SHP77 treated with DMSO at 0.1 percent for 48 hours (cell line): ENCODE results near the gene EXOC6B.
"Not testable (repeated sequence)": the region's sequence is repeated elsewhere in the genome, so short reads cannot be mapped to it uniquely, and the experiment has no call there.

ENCODE experiments used
- DNase-seq: peaks from one replicate; lab custom pipeline; 2025; lab: John Stamatoyannopoulos, UW

EXOC6B gene

GRCh38 chr2:72548081-72548764, 277.6 kb downstream of the EXOC6B start:
- DNase-seq: no peak

DNA sequence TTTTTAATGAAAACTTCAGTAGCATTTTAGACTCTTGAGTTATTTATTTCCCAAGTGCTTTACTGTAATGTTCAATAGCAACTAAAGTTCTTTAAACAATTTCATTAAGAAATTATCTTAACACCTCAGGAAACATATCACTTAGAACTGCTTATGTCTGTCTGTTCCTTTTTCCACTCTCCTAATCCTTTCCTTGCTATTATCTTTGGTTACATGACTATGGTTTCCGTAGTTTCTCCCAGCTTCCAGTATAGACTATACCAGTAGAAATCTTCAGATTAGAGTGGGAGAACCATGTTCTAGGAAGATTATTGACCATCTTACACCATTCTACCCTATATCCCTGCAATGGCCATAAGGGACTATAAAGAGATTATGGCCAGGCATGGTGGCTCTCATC, 280.0 kb downstream of the EXOC6B start:
- DNase-seq: no peak

DNA sequence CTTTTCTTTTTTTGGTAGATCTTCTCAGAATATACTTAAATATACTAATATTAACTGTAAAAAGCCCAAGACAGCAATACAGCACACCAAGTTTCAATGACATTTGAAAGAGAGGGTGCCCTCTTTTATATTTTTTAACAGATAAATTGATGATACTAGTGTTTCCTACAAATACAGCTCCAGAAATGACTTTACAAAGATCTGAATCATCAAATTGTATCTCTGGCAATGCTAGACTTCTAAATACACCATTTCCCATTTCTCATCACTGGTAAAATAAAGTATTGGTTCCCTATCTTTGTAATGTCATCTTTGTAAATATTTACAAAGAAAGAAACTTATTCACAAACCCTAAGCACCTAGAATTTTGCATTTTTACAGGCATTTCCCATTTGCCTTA, 281.3 kb downstream of the EXOC6B start:
- DNase-seq: no peak

DNA sequence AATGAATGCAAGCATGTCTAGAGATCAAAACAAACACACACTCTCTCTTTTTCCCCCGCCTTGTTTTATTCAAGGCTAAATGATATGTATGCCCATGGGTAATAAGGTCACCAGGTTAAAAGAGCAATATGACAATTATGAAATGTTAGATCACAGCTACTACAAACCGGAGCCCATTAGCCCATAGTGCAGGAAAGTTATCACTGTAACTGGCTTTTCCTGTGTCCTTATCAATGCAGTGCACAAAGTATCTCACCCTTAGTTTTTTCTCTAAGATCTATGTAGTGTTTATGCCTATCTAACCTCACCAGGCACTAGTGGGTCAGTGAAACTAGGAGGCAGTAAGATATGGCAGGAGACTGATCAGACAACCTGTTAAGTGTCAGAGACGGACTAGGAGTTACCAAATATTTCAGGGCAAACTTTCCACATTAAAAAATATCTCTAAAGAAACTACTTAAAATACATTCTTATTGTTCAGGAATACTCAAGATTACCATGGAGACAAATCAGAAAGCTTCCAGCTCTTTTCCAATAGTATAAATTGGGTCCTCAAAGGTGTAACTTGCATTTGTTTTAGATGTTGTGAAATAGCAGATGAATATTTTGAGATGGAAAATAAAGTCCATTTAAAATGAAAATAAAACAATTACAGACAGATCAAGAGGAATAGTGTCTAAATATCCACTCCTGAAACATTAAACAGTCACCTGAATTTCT, 282.2 kb downstream of the EXOC6B start:
- no peak for DNase-seq

DNA sequence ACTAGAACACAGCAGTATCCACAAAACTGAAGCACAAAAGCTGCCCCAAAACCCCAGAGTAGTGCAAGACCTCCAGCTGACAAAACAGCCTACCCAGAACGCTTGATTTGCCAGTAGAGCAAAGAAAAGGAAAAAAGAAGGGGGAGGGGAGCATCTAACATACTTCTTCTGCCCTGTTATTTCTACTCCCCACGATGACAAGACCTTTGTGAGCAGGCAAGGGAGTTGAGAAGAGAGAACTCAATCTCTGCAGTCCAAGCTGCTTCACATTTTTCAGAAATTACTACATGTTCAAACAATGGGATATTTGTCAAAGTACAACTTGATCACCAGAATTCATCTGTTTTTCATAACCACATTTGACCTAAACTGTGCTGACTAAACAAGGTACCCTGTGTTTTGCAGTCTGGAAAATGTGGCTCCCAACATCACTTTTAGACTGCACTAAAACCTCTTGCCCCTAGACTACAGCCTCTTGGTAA, 286.7 kb downstream of the EXOC6B start:
- DNase-seq: no peak

DNA sequence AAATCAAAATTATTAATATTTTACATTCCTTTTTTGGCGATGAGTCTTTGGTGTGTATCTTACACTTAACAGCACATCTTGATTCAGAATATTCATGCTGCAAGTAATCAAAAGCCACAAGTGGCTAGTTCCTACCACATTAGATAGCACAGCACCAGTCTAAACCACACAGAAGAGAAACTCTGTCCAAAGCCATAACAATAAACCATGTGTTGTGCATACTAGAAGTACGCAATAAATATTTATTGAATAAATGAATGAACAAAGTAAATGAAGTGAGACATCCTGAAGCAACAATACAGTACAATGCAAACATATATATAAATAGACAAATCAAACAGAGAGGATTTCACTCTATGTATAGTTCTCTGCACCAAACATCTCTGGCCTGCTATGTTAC, 287.3 kb downstream of the EXOC6B start:
- no peak for DNase-seq

GRCh38 chr2:72535586-72535985, 290.2 kb downstream of the EXOC6B start:
- DNase-seq: not testable (repeated sequence)

DNA sequence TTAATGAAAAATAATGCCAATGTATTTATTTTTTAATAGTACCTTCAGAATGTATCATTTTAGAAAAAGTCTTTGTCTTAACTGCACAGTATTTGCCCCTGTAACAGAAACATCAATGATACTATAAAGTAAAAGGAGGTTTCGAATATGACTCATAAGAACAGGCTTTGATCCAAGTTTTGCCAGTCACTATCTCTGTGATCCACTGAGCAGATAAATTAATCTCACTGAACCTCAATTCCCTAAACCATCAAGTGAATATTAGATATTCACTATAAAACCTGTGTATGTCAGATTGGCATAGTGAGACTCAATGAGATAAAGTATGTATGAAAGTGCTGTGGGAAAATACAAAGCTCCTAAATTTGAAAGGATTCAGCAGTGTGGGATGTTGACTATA, 292.1 kb downstream of the EXOC6B start:
- no peak for DNase-seq

DNA sequence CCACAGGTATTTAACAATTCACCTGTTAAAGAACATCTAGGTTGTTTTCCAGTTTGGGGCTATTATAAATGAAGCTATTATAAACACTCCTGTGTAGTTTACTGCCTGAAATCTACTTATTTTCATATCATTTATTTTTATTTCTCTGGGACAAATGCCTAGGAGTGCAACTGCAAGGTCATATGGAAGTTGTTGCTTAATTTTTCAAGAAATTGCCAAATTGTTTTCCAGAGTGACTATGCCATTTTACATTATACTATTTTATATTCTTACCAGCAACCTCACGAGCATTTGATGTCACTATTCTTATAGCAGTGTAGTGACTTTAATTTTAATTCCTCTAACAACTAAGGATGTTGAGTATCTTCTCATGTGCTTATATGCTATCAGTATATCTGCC, 298.4 kb downstream of the EXOC6B start:
- DNase-seq: no peak

DNA sequence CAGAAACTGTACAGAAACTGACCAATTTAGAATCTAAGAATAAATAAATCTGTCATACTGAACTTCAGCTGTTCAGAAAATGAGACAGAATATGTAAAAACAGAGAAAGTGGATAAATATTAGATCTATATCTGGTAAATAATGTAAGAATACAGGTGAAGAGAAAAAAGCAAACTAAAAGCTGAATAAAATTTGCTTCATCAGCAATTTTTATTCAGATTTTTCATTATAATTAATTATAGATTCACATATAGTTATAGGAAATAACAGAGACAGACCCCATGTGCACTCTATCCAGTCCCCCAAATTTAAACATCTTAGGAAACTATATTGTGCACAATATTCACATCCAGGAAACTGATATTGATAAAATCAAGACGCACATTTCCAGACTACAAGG, 299.2 kb downstream of the EXOC6B start:
- DNase-seq: no peak

GRCh38 chr2:72524071-72524470, 301.8 kb downstream of the EXOC6B start:
- no peak for DNase-seq

DNA sequence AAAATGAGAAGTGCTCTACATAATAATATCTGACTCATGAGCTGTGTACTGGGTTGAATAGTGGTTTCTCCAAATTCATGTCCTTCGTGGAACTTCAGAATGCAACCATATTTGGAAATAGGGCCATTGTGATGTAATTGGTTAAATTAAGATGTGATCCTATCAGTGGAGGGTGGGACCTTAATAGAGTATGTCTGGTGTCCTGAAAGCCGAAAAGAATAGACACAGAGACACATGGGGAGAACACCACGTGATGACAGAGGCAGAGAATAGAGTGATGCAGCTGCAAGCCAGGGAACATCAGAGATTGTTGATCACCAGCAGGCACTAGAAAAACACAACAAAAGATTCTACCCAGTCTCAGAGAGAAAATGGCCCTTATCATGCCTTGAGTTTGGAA, 310.1 kb downstream of the EXOC6B start:
- no peak for DNase-seq

GRCh38 chr2:72513011-72513410, 312.8 kb downstream of the EXOC6B start:
- no peak for DNase-seq

DNA sequence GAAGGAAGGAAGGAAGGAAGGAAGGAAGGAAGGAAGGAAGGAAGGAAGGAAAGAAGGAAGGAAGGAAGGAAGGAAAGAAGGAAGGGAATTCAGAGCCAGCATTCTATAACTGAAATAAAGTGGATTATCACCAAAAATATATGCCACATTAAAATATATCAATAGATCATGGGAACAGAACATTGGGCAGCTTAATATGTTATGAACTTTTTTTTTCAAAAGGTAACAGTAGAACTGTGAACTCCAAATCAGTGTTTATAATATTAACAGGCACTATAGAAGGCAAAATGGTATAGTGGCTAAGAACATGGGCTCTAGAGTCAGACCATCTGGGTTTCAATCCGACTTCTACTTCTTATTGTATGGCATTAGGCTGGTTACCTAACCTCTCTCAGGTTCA, 313.5 kb downstream of the EXOC6B start:
- DNase-seq: no peak

DNA sequence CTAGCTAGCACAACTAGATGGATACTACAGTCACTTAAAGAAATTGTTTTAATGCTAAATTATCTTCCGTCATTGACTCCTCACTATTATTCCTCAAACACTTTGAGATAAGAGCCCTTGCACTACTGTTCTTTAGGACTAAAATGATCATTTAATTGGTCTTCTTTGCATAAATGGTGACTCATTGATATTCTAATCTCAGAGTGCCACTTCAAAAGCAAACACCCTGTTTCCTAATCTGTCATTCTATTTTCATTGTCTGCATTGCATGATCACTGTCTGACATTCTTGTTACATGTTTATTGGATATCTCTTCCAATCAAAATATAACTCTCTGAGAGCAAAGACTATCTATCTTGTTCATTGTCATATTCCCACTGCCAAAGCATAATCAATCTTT, 313.9 kb downstream of the EXOC6B start:
- DNase-seq: no peak

DNA sequence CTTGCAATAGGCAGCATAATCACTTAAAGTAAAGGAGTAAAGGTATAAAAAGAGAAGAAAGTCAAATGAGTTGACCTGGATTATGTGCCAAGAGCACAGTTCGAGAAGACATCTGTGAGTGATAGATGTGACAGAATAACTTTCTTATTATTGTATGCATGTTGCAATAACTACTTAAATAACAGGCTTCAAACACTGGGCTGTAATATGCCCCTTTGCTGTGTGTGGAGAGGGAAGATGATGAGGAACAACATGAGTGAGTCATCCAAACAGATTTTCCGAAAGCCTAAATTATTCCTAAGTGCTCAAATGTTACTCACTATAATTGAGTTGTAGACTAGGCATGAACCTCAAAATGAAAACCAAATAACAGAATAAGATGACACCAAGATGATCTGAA, 328.1 kb downstream of the EXOC6B start:
- no peak for DNase-seq

GRCh38 chr2:72496479-72496878, 329.4 kb downstream of the EXOC6B start:
- DNase-seq: no peak

GRCh38 chr2:72494392-72494791, 331.4 kb downstream of the EXOC6B start:
- DNase-seq: no peak

- not testable (repeated sequence) for DNase-seq
Measured at GRCh38 chr2:72484622-72485021, 341.2 kb downstream of the EXOC6B start.

GRCh38 chr2:72483346-72483745, 342.5 kb downstream of the EXOC6B start:
- no peak for DNase-seq

- no peak for DNase-seq
Measured at GRCh38 chr2:72475246-72475645, 350.6 kb downstream of the EXOC6B start.

GRCh38 chr2:72457801-72458516, 367.9 kb downstream of the EXOC6B start:
- DNase-seq: no peak

- DNase-seq: no peak
Measured at GRCh38 chr2:72454189-72454588, 371.6 kb downstream of the EXOC6B start.
